Measurements from ENCODE around the gene ERICH6.
"Not testable (repeated sequence)": the region's sequence is repeated elsewhere in the genome, so short reads cannot be mapped to it uniquely, and the experiment has no call there.

The ERICH6 gene

DNA sequence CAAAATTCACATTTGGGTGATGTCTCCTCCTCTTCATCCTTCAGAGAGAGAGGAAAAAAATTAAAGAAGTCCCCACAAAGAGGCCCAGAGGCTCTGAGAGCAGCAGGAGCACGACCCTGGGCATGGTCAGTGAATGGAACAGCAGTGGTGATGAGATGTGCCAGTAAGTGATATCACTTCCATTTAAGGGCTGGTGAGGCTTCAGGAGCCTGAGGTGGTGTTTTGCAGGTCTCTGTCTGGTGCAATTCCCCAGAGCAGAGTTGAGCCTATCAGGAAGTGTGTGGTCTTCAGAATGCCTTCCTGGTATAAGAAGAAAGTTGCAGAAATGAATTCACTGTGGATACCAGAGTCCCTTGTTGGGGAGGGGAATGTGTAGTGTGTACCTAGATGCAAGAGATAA, 21.4 kb downstream of the ERICH6 start:
- no peak for DNase-seq (ENCODE audit: low spot score)

DNA sequence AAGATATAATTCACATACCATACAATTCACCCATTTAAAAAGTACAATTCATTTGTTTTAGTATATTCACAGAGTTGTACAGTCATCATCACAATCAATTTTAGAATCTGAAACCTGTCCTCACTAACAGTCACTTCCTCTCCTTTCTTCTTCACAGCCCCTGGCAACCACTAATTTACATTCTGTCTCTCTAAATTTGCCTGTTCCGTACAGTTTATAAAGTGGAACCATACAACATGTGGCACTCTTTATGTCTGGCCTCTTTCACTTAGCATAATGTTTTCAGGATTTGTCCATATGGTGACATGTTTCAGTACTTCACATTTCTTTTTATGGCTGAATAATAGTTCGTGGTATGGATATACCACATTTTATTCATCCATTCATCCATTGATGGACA, 22.7 kb downstream of the ERICH6 start:
- DNase-seq (ENCODE audit: low spot score): no peak

GRCh38 chr3:150680562-150680961, 23.2 kb downstream of the ERICH6 start:
- DNase-seq (ENCODE audit: low spot score): no peak

DNA sequence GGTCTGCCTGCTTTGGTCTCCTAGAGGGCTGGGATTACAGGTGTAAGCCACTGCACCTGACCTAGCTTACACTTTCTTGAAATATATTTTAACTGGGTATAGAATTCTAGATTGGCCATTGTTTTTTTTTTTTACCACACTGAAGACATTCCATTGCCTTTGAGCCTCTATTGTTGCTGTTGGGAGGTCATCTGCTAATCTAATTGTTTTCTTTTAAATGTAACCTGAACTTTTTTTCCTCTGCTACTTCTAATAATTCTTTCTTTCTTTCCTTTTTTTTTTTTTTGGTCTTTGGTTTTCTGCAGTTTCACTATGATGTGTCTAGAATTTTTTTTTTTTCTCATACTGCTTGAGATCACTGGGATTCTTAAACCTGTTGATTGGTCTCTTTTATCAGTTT, 28.1 kb downstream of the ERICH6 start:
- no peak for DNase-seq (ENCODE audit: low spot score)

DNA sequence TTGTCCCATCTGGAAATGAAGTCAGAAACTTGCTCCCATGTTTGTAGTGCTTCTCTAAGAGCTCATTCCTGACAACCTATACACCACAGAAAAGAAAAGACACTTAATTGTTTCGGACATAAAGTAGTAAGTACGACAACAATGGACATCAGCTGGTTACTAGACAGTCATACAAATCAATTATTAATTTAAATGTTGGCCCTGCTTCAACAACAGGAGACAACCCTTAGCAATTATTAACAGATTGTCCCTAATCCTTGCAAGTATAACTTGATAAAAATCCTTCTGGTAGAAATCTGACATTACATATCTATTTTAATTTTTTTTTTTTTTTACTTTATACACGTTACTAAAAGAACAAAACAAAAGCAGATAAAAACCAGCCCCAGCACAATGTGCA, 29.8 kb downstream of the ERICH6 start:
- no peak for DNase-seq (ENCODE audit: low spot score)

DNA sequence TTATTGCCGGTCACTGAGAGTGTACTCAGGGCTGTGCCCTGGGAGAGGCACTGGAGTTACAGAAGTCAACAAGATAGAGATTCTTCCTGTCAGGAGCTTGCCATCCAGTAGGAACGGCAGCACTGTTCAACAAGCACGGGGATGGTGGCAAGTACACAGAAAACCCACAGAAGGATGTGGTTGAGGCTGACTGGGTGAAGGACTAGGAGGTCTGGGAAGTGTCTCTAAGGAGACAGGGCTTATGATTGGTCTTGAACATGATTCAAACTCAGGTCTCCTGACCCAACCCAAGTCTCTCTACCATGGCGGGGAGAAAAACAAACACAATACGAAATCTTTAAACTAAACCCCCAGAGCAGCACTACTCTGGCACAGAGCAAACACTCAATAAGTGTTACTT, 37.6 kb downstream of the ERICH6 start:
- no peak for DNase-seq (ENCODE audit: low spot score)

DNA sequence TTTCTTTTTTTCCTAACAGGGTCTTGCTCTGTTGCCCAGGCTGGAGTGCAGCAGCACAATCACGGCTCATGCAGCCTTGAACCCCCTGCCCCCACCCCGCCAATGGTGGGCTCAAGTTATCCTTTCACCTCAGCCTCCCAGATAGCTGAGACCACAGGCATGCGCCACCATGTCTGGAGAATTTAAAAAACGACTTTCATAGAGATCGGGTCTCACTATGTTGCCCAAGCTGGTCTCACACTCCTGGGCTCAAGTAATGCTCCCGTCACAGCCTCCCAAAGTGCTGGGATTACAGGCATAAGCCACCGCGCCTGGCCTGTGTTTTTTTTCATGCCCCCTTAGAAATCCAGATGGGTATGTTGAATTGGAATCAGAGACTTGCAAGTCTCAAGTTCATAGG, 40.3 kb downstream of the ERICH6 start:
- no peak for DNase-seq (ENCODE audit: low spot score)

- no peak for DNase-seq (ENCODE audit: low spot score)
These were observed 41.1 kb downstream of the ERICH6 start for GRCh38 chr3:150662410-150663200.

GRCh38 chr3:150656316-150656715, 47.4 kb downstream of the ERICH6 start:
- no peak for DNase-seq (ENCODE audit: low spot score)

- DNase-seq (ENCODE audit: low spot score): no peak
These were observed 50.6 kb downstream of the ERICH6 start for GRCh38 chr3:150653110-150653561.

- no peak for DNase-seq (ENCODE audit: low spot score)
These were observed 63.5 kb downstream of the ERICH6 start for GRCh38 chr3:150640256-150640655.

- DNase-seq (ENCODE audit: low spot score): no peak
These were observed 64.5 kb downstream of the ERICH6 start for GRCh38 chr3:150639262-150639661.

GRCh38 chr3:150636258-150636657, 67.5 kb downstream of the ERICH6 start:
- DNase-seq (ENCODE audit: low spot score): no peak

DNA sequence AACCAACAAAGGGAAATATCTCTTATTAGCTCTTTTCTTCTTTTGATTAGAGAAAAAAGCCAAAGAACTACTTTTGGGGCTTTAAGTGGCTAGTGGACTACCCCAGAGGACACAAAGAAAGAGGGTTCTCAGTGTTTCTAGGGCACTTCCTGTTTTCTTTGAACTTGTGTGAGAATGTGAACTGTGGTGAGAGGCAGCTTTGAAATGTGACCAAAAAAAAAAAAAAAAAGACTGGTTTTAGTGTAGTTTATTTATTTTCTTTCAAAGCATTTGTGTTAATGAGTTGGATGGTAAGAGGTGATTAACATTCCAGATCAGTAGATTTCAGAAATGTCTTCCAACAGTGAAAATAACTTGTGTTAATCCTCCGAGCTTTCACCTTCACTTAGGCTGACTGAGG, 68.2 kb downstream of the ERICH6 start:
- DNase-seq (ENCODE audit: low spot score): peak; percentile 15

GRCh38 chr3:150635076-150635475, 68.6 kb downstream of the ERICH6 start:
- DNase-seq (ENCODE audit: low spot score): no peak

GRCh38 chr3:150631515-150632221, 72.1 kb downstream of the ERICH6 start:
- DNase-seq (ENCODE audit: low spot score): peak; percentile 44

DNA sequence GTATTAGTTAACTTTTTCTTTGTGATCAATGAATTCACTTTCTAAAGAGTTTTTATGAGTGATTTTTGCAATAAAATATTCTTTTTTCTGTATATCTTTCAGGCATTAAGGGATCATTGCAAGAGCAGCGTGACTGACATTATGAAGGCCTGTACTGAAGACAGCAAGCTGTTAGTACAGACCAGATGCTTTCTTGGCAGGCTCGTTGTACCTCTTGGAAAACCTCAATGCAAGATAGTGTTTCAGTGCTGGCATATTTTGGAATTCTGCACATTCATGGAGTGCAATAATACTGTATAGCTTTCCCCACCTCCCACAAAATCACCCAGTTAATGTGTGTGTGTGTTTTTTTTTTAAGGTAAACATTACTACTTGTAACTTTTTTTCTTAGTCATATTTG, 76.2 kb downstream of the ERICH6 start:
- DNase-seq (ENCODE audit: low spot score): no peak

GRCh38 chr3:150626148-150626930, 77.4 kb downstream of the ERICH6 start:
- peak; percentile 76 for DNase-seq (ENCODE audit: low spot score)

DNA sequence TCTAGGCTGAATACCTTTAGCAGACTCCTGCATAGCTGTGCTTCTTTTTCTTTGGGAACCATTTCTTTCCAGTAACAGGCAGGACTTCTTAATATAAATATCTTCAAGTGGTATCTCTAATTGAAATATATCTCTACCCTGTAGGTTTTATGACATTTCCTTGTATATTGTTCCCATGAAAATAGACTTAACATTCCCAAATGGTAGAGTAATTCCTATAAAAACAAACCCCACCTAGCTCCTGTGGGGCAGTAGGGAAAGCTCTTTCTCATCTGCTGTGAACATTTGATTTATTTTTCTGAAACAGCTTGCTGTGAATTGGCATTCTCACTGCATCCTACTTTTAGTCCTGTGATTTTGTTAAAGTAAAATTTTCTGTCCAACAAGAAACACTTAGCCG, 79.8 kb downstream of the ERICH6 start:
- no peak for DNase-seq (ENCODE audit: low spot score)

- not testable (repeated sequence) for DNase-seq (ENCODE audit: low spot score)
These were observed 80.8 kb downstream of the ERICH6 start for GRCh38 chr3:150622955-150623354.

DNA sequence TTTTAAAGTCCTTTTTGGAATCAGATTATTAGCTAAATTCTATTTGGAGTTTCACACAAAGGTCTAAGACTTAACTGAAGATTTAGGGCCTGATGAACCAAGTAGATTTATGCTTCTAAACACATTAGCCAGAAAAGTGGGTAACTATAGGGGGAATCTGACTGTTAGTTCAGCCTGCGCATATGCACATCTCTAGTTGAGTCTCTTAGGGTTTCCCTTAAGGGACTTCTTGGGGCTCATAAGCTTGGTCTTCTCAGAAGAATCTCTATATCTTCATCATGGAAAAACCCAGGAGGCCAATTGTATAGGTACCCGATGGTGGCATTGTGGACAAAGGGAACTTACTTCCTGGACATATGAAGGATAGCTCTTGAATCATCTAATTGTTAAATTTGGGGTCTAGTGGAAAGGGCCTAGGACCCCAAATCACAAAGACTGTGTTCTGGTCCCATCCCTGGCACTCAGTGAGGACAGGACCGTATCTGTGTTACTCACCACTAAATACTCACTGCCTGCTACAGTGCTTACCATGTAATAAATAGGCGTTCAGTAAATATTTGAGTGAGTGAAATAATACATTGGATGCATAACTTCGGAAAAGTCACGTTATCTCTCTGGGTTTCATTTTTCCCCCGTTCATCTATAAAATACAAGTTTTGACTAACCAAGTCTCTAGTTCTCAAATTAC, 83.6 kb downstream of the ERICH6 start:
- no peak for DNase-seq (ENCODE audit: low spot score)

Measured in COLO829 (cell line).